Measurements from ENCODE around the gene TMIE. TPM values are rescaled to one million over a fixed set of nuclear protein-coding genes. Genes with fewer than 3 reads are reported as not detected.

The TMIE gene
- total and polyA plus RNA-seq, 2 of the 4 experiments (the other 2 are of a cell fraction) = 0.12 TPM; not detected in 1

- peak overlapping the region; percentile 46 for H4K91ac ChIP-seq (ENCODE audit: insufficient read depth, low read depth, low read length)
- CTCF ChIA-PET = interaction anchor here (0.6 to 2.4 kb wide), 3 partner anchors 9 to 201 kb away, joined by 3 to 14 read pairs (median 3); no protein-coding TSS in a partner anchor
- peak overlapping the region; percentile 52 for H3K14ac ChIP-seq (replicated peaks; ENCODE audit: low read depth, low read length)
- H3K36me3 ChIP-seq (ENCODE audit: control insufficient read depth, insufficient read depth, low read length) = no peaks in the 10 kb centered on the region
- H3K4ac ChIP-seq (ENCODE audit: low read depth, low read length) = peak overlapping the region; percentile 40
- H4K20me1 ChIP-seq (ENCODE audit: insufficient read depth, low read length) = no peaks in the 10 kb centered on the region
- peak overlapping the region; percentile 72; the same call in 1 of the 2 replicates for H2BK120ac ChIP-seq (ENCODE audit: low read depth, low read length)
- H2BK5ac ChIP-seq (ENCODE audit: low read depth, low read length, poor library complexity, severe bottlenecking) = peak overlapping the region; percentile 19
- in situ Hi-C loops (cut with MboI; ENCODE audit: low sequenced_read_pairs) (no loop called here), intact Hi-C loops (cut with micrococcal nuclease) (no loop called here), dilution Hi-C loops (cut with HindIII; ENCODE audit: low sequenced_read_pairs, unreplicated experiment) (no loop called here)
- peak overlapping the region; percentile 55 for H2AFZ ChIP-seq (replicated peaks; ENCODE audit: low read length, poor library complexity)
- no peak overlapping the region for H2BK15ac ChIP-seq (ENCODE audit: low read depth, low read length)
- H4K8ac ChIP-seq (ENCODE audit: low read depth in 2 of 2, low read length in 2 of 2) = peak overlapping the region in 1 of 2 experiments; percentile 64; a peak in 2 of 4 replicates
- peaks cover 3% of the 10 kb centered on the region; the same call in 1 of the 2 replicates for H3K27me3 ChIP-seq (ENCODE audit: control insufficient read depth, insufficient read depth, low read length)
- H3K4me2 ChIP-seq (ENCODE audit: low read depth, low read length) = peak overlapping the region; percentile 47
- H3K4me3 ChIP-seq (ENCODE audit: insufficient read depth, low read depth, low read length) = no peak overlapping the region
- peak overlapping the region; percentile 5; the same call in 1 of the 2 replicates for H2AK5ac ChIP-seq (ENCODE audit: low read depth, low read length)
- H3K18ac ChIP-seq (ENCODE audit: low read depth, low read length) = peak overlapping the region; percentile 38; the same call in 1 of the 2 replicates
- peak overlapping the region; percentile 5; the same call in 1 of the 2 replicates for H4K5ac ChIP-seq (ENCODE audit: low read depth, low read length)
- H2AK9ac ChIP-seq (replicated peaks; ENCODE audit: low read depth, low read length, poor library complexity) = peak overlapping the region; percentile 33
- peak overlapping the region; percentile 27; the same call in 1 of the 2 replicates for H3K27ac ChIP-seq (ENCODE audit: insufficient read depth, low read length)
- POLR2A ChIA-PET (ENCODE audit: unreplicated experiment) = no interaction called here
- no peaks in the 10 kb centered on the region for H3K79me1 ChIP-seq (ENCODE audit: low read depth in 1 of 2, low read length in 2 of 2)
- BruUV-seq (replicated peaks) = no TSS peak
- DNase-seq (peak; percentile 69), ATAC-seq (ENCODE audit: low read depth) (peak; percentile 38)
- no peaks in the 10 kb centered on the region for H3K9me3 ChIP-seq (ENCODE audit: control insufficient read depth, insufficient read depth, low read length)
- no peak overlapping the region for H3K56ac ChIP-seq (ENCODE audit: extremely low read depth, insufficient read depth, low read length)
- H3K9me1 ChIP-seq (ENCODE audit: insufficient read depth, low read length) = no peaks in the 10 kb centered on the region; the same call in 1 of the 2 replicates
- no peak overlapping the region for H3K9ac ChIP-seq (ENCODE audit: low read depth, low read length)
- WGBS, 2 experiments (ENCODE audit: extremely low coverage in 2 of 2, insufficient read length in 1 of 2) = 4% methylated on average over 3 of the region's 17 CpGs; no CpG with 5 or more reads in 1 of the 2 experiments
- peaks cover 27% of the 10 kb centered on the region for H3K4me1 ChIP-seq (ENCODE audit: control insufficient read depth, insufficient read depth, low read length)
- peak overlapping the region; percentile 27 for H2BK20ac ChIP-seq (ENCODE audit: low read depth, low read length)
- H3K23ac ChIP-seq (ENCODE audit: low read depth, low read length) = no peak overlapping the region
- TF ChIP-seq BHLHE40 (IDR thresholded peaks at IDR 0.05; ENCODE audit: low read depth, low read length) (0 out of 2 replicates have a peak, but pooled peaks have one; percentile 22), ELK1 (IDR thresholded peaks at IDR 0.05; ENCODE audit: borderline replicate concordance, low read depth, low read length) (no peak), RAD21 (IDR thresholded peaks at IDR 0.05; ENCODE audit: low read length) (no peak), MAFK (IDR thresholded peaks at IDR 0.05; ENCODE audit: low read depth, low read length) (no peak), NFE2L2 (IDR thresholded peaks at IDR 0.05; ENCODE audit: low read depth, low read length) (no peak), CHD1 (IDR thresholded peaks at IDR 0.05; ENCODE audit: low read depth, low read length) (no peak), USF2 (IDR thresholded peaks at IDR 0.05; ENCODE audit: low read depth, low read length) (peak; percentile 14; the same call in 1 of the 2 replicates), CEBPB (IDR thresholded peaks at IDR 0.05; ENCODE audit: low read depth, low read length) (peak; percentile 89), SMC3 (IDR thresholded peaks at IDR 0.05; ENCODE audit: low read depth, low read length) (no peak), FOS (IDR thresholded peaks at IDR 0.05; ENCODE audit: low read depth, low read length) (no peak), RFX5 (IDR thresholded peaks at IDR 0.05; ENCODE audit: low read depth, low read length) (no peak), CTCF (conservative IDR thresholded peaks at IDR 0.05; ENCODE audit: low read depth, low read length) (no peak), MXI1 (IDR thresholded peaks at IDR 0.05; ENCODE audit: borderline replicate concordance, low read depth, low read length) (peak; percentile 84; the same call in 1 of the 2 replicates)
Measured at GRCh38 chr3:46662771-46663551, 38.2 kb upstream of the TMIE start.

All from IMR-90 (cell line).